Adipocyte (in vitro differentiated cells): ENCODE data around the gene RNF2.
"Not testable (repeated sequence)": the region's sequence is repeated elsewhere in the genome, so short reads cannot be mapped to it uniquely, and the experiment has no call there.

ENCODE experiments used
- DNase-seq: peaks from one replicate; pipeline ENCODE4 v3.0.0-alpha.2; 2015; ENCODE audit warnings: low read depth
- H3K27me3 ChIP-seq: replicated peaks from 2 replicates; pipeline ENCODE4 v1.7.0; 2013; ENCODE audit warnings: mild to moderate bottlenecking, low read length, moderate library complexity; ENCODE audit not compliant: control insufficient read depth, insufficient read depth
- H3K36me3 ChIP-seq: 2 replicates; pipeline ENCODE4 v1.7.0; 2013; ENCODE audit warnings: low read length, mild to moderate bottlenecking, moderate library complexity; ENCODE audit not compliant: control insufficient read depth, insufficient read depth, severe bottlenecking
- H3K4me1 ChIP-seq: 2 replicates; pipeline ENCODE4 v1.7.0; 2013; ENCODE audit warnings: mild to moderate bottlenecking, low read length, moderate library complexity; ENCODE audit not compliant: control insufficient read depth, insufficient read depth
- H3K4me3 ChIP-seq: 2 replicates; pipeline ENCODE4 v1.7.0; 2013; ENCODE audit warnings: mild to moderate bottlenecking, low read length, moderate library complexity
- H3K9ac ChIP-seq: 2 replicates; pipeline ENCODE4 v1.7.0; 2013; ENCODE audit warnings: mild to moderate bottlenecking, low read length, moderate library complexity
- H3K9me3 ChIP-seq: 2 replicates; pipeline ENCODE4 v1.7.0; 2013; ENCODE audit warnings: mild to moderate bottlenecking, low read length, moderate library complexity; ENCODE audit not compliant: control insufficient read depth

RNF2 gene

DNA sequence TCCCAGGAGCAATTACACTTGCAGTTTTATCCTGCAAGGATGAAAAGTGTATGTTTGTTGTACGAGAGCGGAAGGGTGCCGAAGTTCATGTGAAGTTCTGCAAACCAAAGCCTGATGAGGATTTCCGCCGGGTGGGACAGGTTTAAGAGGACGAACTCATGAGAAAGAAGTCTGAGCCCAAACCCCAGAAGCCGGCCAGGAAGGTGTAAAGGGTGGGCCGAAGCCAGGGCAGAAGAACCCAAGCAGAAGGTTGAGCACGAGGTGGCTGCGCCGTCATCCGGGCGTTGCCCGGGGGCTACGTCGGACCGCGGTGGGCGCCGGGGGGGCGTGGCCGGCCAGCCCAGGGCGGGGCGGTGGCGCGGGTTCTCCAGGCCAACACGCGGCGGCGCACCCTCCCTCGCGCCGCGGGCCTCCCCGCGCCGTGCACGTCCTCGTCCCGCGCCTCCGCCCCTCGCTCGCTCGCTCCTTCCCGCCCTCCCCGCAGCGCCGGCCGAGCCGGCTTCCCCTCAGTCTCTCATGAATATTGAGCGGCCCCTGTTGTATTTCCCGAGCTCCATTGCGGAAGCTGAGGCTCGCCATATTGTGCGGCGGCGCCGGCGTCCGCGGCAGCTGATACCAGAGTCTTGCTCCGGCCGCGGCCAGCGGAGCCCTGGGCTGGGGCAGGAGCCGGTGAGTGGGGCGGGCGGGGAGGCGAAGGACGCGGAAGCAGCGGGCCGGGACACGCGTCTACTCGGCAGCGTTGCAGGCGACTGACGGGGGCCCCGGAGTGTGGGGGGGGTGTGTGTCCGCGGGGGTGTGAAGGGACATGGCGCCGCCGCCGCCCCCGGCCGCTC lies at the start of gene RNF2:
Gene RNF2 (plus strand): TSS at position 578 of the 833 bp plus-strand sequence. CDS start 41,996 bp downstream, outside the sequence.
- Histone ChIP-seq H3K9me3 (no peaks in the 10 kb centered on the region), H3K9ac (peak within 1 kb of the TSS; percentile 91), H3K27me3 (no peaks in the 10 kb centered on the region), H3K36me3 (no peaks in the 10 kb centered on the region), H3K4me3 (peak within 1 kb of the TSS; percentile 89), H3K4me1 (peaks cover 18% of the 10 kb centered on the region)
- peak; percentile 91 for DNase-seq

DNA sequence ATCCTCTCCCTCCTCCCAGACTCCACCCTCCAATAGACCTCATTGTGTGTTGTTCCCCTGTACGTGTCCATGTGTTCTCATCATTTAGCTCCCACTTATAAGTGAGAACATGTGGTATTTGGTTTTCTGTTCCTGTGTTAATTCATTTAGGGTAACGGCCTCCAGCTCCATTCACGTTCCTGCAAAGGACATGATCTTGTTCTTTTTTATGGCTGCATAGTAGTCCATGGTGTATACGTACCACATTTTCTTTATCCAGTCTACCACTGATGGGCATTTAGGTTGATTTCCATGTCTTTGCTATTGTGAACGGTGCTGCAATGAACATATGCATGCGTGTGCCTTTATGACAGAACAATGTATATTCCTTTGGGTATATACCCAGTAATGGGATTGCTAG lies 45.4 kb upstream of the RNF2 start:
- H3K4me3 ChIP-seq, DNase-seq, H3K9ac ChIP-seq: not testable (repeated sequence)

DNA sequence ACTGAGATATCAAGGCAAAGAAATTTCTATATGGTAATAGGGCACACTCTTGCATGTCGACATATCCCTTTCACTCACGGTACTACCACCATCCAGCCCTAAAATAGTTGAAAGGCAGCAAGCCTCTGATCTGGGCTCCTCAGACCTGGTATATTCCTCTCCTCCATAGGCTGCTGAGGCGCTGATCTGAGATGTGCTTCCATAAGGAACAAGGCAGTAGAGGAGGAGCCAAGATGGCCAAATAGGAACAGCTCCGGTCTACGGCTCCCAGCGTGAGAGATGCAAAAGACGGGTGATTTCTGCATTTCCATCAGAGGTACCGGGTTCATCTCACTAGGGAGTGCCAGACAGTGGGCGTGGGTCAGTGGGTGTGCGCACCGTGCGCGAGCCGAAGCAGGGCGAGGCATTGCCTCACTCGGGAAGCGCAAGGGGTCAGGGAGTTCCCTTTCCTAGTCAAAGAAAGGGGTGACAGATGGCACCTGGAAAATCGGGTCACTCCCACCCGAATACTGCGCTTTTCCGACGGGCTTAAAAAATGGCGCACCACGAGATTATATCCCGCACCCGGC lies 44.0 kb upstream of the RNF2 start:
- not testable (repeated sequence) for H3K4me1 ChIP-seq, H3K4me3 ChIP-seq, H3K9me3 ChIP-seq, DNase-seq, H3K9ac ChIP-seq, H3K36me3 ChIP-seq, H3K27me3 ChIP-seq

More for the DNA sequence above, 45.4 kb upstream of the RNF2 start:
- H3K4me1 ChIP-seq, H3K27me3 ChIP-seq, H3K9me3 ChIP-seq, H3K36me3 ChIP-seq: not testable (repeated sequence)

DNA sequence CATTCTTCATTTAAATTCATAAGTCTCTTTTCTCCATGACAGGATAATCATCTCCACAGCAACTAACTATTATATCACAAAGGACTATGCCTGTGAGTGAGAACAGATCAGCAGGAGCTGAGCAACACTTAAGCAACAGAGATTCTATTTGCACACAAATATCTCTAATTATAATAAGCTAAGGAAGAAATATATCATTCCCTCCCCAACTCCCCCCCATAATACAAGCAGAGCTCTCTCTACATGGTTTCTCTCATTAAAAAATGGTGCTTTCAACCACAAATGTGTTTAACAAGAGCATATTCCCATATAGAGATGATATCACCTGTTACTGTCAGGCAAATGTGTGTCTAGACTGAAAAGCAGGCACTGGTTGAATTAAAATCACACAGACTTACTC lies 36.5 kb upstream of the RNF2 start:
- Histone ChIP-seq H3K9me3 (no peaks in the 10 kb centered on the region), H3K27me3 (no peaks in the 10 kb centered on the region), H3K9ac (no peak overlapping the region), H3K4me1 (no peaks in the 10 kb centered on the region), H3K4me3 (no peak overlapping the region), H3K36me3 (no peaks in the 10 kb centered on the region)
- no peak for DNase-seq

DNA sequence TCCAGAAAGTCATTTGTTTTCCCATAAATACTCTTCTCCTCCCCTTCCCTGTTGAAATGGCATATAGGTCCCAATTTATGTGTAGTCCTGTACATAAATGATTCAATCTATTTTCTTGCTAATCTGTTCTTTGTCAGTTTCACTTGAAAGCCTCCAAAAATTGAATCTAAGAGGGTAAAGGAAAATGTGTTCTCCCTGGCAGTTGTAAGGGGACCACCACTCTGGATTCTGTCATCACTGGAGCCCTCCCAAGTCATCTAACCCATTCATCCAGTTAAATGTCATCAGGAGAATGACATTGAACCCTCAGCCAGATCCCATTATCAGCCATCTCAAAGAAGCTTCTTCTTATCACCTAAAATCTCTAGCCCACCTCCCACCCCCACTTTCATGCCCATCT lies 35.0 kb upstream of the RNF2 start:
- Histone ChIP-seq H3K9ac (no peak overlapping the region), H3K4me1 (no peaks in the 10 kb centered on the region), H3K4me3 (no peak overlapping the region), H3K36me3 (no peaks in the 10 kb centered on the region), H3K27me3 (no peaks in the 10 kb centered on the region), H3K9me3 (no peaks in the 10 kb centered on the region)
- DNase-seq: no peak

GRCh38 chr1:185014941-185015340 lies 30.4 kb upstream of the RNF2 start:
- H3K9ac ChIP-seq: no peak overlapping the region
- H3K4me3 ChIP-seq: no peak overlapping the region

GRCh38 chr1:185015631-185016030 lies 29.7 kb upstream of the RNF2 start:
- H3K9ac ChIP-seq: no peak overlapping the region
- no peaks in the 10 kb centered on the region for H3K27me3 ChIP-seq
- no peak for DNase-seq
- no peaks in the 10 kb centered on the region for H3K9me3 ChIP-seq
- H3K36me3 ChIP-seq: no peaks in the 10 kb centered on the region
- peaks cover 18% of the 10 kb centered on the region for H3K4me1 ChIP-seq
- H3K4me3 ChIP-seq: no peak overlapping the region

More at GRCh38 chr1:185014941-185015340, 30.4 kb upstream of the RNF2 start:
- Histone ChIP-seq H3K4me1 (peaks cover 18% of the 10 kb centered on the region), H3K9me3 (no peaks in the 10 kb centered on the region), H3K36me3 (no peaks in the 10 kb centered on the region), H3K27me3 (no peaks in the 10 kb centered on the region)
- DNase-seq: no peak

DNA sequence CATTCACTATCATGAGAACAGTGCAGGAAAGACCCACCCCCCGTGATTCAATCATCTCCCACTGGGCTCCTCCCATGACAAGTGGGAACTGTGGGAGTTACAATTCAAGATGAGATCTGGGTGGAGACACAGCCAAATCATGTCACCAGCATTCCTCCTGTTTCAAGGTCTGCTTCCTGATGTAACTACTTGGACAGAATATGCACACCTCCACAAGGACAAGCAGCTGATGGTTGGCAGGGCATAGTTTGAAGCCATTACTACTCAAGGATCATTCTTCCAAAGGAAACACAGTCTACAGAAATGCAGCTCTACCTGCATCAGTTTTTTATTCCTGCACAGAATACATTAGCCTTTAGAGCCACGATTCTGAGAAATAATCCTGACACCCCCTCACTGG lies 28.5 kb upstream of the RNF2 start:
- Histone ChIP-seq H3K36me3 (no peaks in the 10 kb centered on the region), H3K9me3 (no peaks in the 10 kb centered on the region), H3K27me3 (no peaks in the 10 kb centered on the region), H3K9ac (no peak overlapping the region), H3K4me3 (peak overlapping the region; percentile 55), H3K4me1 (peaks cover 18% of the 10 kb centered on the region)
- DNase-seq: no peak

DNA sequence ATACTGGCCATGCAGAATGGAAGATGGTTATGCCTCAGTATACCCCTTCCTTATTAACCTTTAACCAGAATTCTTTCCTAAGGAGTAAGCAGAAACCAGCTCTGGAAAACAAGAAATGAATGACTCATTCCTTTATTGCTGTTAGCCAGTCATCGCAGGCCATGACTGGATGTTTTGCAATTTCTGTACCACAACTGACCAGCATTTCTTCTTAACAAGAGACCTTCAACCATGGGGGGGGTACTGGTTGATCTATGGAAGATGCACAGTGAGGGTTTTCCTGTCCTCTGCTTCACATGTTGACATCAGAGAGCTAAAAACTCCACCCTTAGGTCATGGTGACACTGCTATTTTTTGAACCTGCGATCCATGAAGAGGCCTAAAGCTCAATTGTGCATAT lies 28.0 kb upstream of the RNF2 start:
- peaks cover 18% of the 10 kb centered on the region for H3K4me1 ChIP-seq
- DNase-seq: peak; percentile 74

GRCh38 chr1:185017966-185018365 lies 27.4 kb upstream of the RNF2 start:
- Histone ChIP-seq H3K27me3 (no peaks in the 10 kb centered on the region), H3K4me3 (no peak overlapping the region), H3K36me3 (no peaks in the 10 kb centered on the region), H3K4me1 (peaks cover 18% of the 10 kb centered on the region), H3K9me3 (peaks cover 2% of the 10 kb centered on the region), H3K9ac (no peak overlapping the region)
- no peak for DNase-seq

More for the DNA sequence above, 28.0 kb upstream of the RNF2 start:
- Histone ChIP-seq H3K36me3 (no peaks in the 10 kb centered on the region), H3K9me3 (no peaks in the 10 kb centered on the region), H3K4me3 (peak overlapping the region; percentile 55), H3K27me3 (no peaks in the 10 kb centered on the region), H3K9ac (no peak overlapping the region)

DNA sequence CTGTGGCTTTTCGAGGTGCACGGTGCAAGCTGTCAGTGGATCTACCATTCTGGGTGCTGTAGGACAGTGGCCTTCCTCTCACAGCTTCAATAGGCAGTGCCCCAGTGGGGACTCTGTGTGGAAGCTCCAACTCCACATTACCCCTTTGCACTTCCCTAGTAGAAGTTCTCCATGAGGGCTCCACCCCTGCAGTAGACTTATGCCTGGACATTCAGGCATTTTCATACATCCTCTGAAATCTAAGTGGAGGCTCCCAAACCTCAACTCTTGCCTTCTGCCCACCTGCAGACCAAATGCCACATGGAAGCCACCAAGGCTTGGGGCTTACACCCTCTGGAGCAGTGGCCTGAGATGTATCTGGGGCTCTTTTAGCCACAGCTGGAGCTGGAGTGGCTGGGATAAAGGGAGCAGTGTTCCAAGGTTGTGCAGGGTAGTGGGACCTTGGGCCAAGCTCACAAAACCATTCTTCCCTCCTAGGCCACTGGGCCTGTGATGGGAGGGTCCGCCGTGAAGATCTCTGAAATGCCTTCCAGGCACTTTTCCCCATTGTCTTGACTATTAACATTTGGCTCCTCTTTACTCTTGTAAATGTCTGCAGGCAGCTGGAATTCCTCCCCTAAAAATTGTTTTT lies 18.0 kb upstream of the RNF2 start:
- Histone ChIP-seq H3K36me3 (no peaks in the 10 kb centered on the region), H3K4me1 (no peaks in the 10 kb centered on the region), H3K9me3 (peaks cover 19% of the 10 kb centered on the region), H3K27me3 (no peaks in the 10 kb centered on the region), H3K9ac (no peak overlapping the region), H3K4me3 (no peak overlapping the region)
- no peak for DNase-seq
